ENCODE measurements around the gene GPR42.
A peak's percentile ranks its signal among the peaks of the same experiment; 100 is the strongest.
"Not testable (repeated sequence)": the region's sequence is repeated elsewhere in the genome, so short reads cannot be mapped to it uniquely, and the experiment has no call there.

Gene GPR42

GRCh38 chr19:35347171-35347929 is 23.5 kb upstream of the GPR42 start, which contains the start of gene FFAR1:
FFAR1 (plus strand) TSS chr19:35347902; CDS start chr19:35351552, 3,650 bp downstream.
- DNase-seq, result peak; percentile 81 to 82

- no peak for DNase-seq
Measured at GRCh38 chr19:35347930-35348298, 23.0 kb upstream of the GPR42 start.

- no peak for DNase-seq
Measured at GRCh38 chr19:35348911-35349611, 21.8 kb upstream of the GPR42 start.

- DNase-seq, result no peak
Measured at GRCh38 chr19:35349614-35350521, 21.0 kb upstream of the GPR42 start.

- no peak for DNase-seq
Measured at GRCh38 chr19:35350591-35350990, 20.3 kb upstream of the GPR42 start.

GRCh38 chr19:35351411-35352176 is 19.3 kb upstream of the GPR42 start:
- DNase-seq, result no peak

- DNase-seq, result no peak
Measured at GRCh38 chr19:35352177-35352447, 18.8 kb upstream of the GPR42 start.

- DNase-seq, result peak; percentile 85 to 88
Measured at GRCh38 chr19:35352448-35353304, 18.2 kb upstream of the GPR42 start.

GRCh38 chr19:35353635-35354034 is 17.2 kb upstream of the GPR42 start:
- DNase-seq, result no peak

- no peak for DNase-seq
Measured at GRCh38 chr19:35354898-35355297, 16.0 kb upstream of the GPR42 start.

GRCh38 chr19:35355791-35356460 is 14.9 kb upstream of the GPR42 start:
- no peak for DNase-seq

- DNase-seq, result peak; percentile 86 to 91
Measured at GRCh38 chr19:35357867-35358573, 12.8 kb upstream of the GPR42 start, which contains the start of gene FFAR3. FFAR3 (plus strand) TSS chr19:35358460; CDS start chr19:35358891, 431 bp downstream.

GRCh38 chr19:35358834-35359233 is 12.0 kb upstream of the GPR42 start:
- not testable (repeated sequence) for DNase-seq

- not testable (repeated sequence) for DNase-seq
Measured at GRCh38 chr19:35359395-35359794, 11.5 kb upstream of the GPR42 start.

GRCh38 chr19:35360081-35360480 is 10.8 kb upstream of the GPR42 start:
- not testable (repeated sequence) for DNase-seq

GRCh38 chr19:35360880-35361420 is 9.9 kb upstream of the GPR42 start:
- no peak for DNase-seq

GRCh38 chr19:35362261-35363000 is 8.4 kb upstream of the GPR42 start:
- DNase-seq, result no peak

- no peak for DNase-seq
Measured at GRCh38 chr19:35363001-35363590, 7.8 kb upstream of the GPR42 start.

Data from Kasumi-1 (cell line).